Panc1 (cell line): ENCODE data around the gene CEP95. TPM values are rescaled to one million over a fixed set of nuclear protein-coding genes. Genes with fewer than 3 reads are reported as not detected.

Experiments
- ATAC-seq: fragments of 200-7000 bp; cut with Tn5 transposase; 2 replicates; pipeline ENCODE4 v1.9.1; 2020; ENCODE audit warnings: mild to moderate bottlenecking, moderate library complexity
- BruUV-seq: library from RNA; stranded (reverse); fragments of 400-500 nt; replicated peaks from 2 replicates; lab custom pipeline; 2021; lab: Mats Ljungman, UMichigan
- CTCF ChIA-PET: fragments of 300-600 bp; sonication (Branson Sonifier 250); formaldehyde crosslinking; loops from one replicate; lab custom pipeline; 2022; ENCODE audit warnings: antibody characterized with exemption; lab: Charles Lee
- POLR2A ChIA-PET: fragments of 300-600 bp; sonication (Branson Sonifier 250); formaldehyde crosslinking; loops from one replicate; lab custom pipeline; 2022; ENCODE audit warnings: antibody characterized with exemption; lab: Charles Lee
- DNase-seq: peaks from one replicate; pipeline ENCODE4 v3.0.0-alpha.2; 2010; ENCODE audit warnings: low read depth, low spot score
- H3K27ac ChIP-seq: 2 replicates; pipeline ENCODE4 v1.5.1; 2011; ENCODE audit warnings: mild to moderate bottlenecking, low read length, inconsistent platforms
- H3K27me3 ChIP-seq: fragments of 200-500 bp; sonication (Bioruptor generic); 2 replicates; pipeline ENCODE4 v1.6.0; 2014; ENCODE audit warnings: low read length, inconsistent platforms; ENCODE audit not compliant: control insufficient read depth, insufficient read depth
- H3K36me3 ChIP-seq: fragments of 200-500 bp; sonication (Bioruptor generic); 2 replicates; pipeline ENCODE4 v1.5.1; 2014; ENCODE audit warnings: inconsistent platforms, mild to moderate bottlenecking, low read length, moderate library complexity; ENCODE audit not compliant: control insufficient read depth, insufficient read depth
- H3K4me1 ChIP-seq: 2 replicates; pipeline ENCODE4 v1.5.1; 2011; ENCODE audit warnings: inconsistent platforms, mild to moderate bottlenecking, low read length, moderate library complexity; ENCODE audit not compliant: control insufficient read depth, insufficient read depth
- H3K4me3 ChIP-seq, 2 experiments: 2 replicates each; pipeline ENCODE4 v1.5.1; 2011 to 2012; ENCODE audit warnings: low read depth in 2 of 2, low read length in 2 of 2, mild to moderate bottlenecking in 2 of 2, inconsistent platforms in 1 of 2, moderate library complexity in 1 of 2
- H3K9me3 ChIP-seq: fragments of 200-500 bp; sonication (Bioruptor generic); 2 replicates; pipeline ENCODE4 v1.5.1; 2014; ENCODE audit warnings: low read depth, mild to moderate bottlenecking, inconsistent platforms, low read length, moderate library complexity; ENCODE audit not compliant: control insufficient read depth, insufficient read depth
- POLR2AphosphoS5 ChIP-seq: IDR thresholded peaks from 2 replicates; pipeline ENCODE4 v1.6.1; 2012; ENCODE audit warnings: mild to moderate bottlenecking, low read depth, low read length, moderate library complexity
- SIN3A ChIP-seq: IDR thresholded peaks from 2 replicates; pipeline ENCODE4 v1.6.1; 2012; ENCODE audit warnings: low read depth, mild to moderate bottlenecking, low read length, moderate library complexity, borderline replicate concordance; ENCODE audit not compliant: insufficient read depth
- TCF7L2 ChIP-seq: IDR thresholded peaks from 2 replicates; pipeline ENCODE4 v1.6.1; 2011; ENCODE audit warnings: mild to moderate bottlenecking, low read depth, low read length, inconsistent platforms
- in situ Hi-C: cut with HindIII; loops from 2 replicates; pipeline ENCODE4 v1.10.0; 2016; ENCODE audit warnings: low sequenced_read_pairs, low pct_unique_long_range_greater_than_20kb
- intact Hi-C: fragments of 100-400 bp; cut with micrococcal nuclease; formaldehyde crosslinking; loops from one replicate; pipeline ENCODE4 v1.10.0; 2022; ENCODE audit not compliant: unreplicated experiment
- total RNA-seq: library from RNA; stranded (reverse); gene quantifications from one replicate; pipeline ENCODE4 v1.2.1, GENCODE V29; 2021; ENCODE audit not compliant: unreplicated experiment
- TF ChIP-seq, protein P1 (sequence below): fragments of 450-650 bp; IDR thresholded peaks from 2 replicates; pipeline ENCODE4 v1.5.1; 2017; ENCODE audit warnings: mild to moderate bottlenecking
- TF ChIP-seq, protein P2 (sequence below), 2 experiments: IDR thresholded peaks; 2 replicates each; pipeline ENCODE4 v1.6.1; 2011 to 2012; ENCODE audit warnings: low read depth in 2 of 2, control low read depth in 1 of 2, low read length in 1 of 2, mild to moderate bottlenecking in 1 of 2, moderate library complexity in 1 of 2; ENCODE audit not compliant: insufficient read depth in 1 of 2

Gene CEP95
- total RNA-seq, 1 experiment from 2014 or later, result 23.2 TPM

DNA sequence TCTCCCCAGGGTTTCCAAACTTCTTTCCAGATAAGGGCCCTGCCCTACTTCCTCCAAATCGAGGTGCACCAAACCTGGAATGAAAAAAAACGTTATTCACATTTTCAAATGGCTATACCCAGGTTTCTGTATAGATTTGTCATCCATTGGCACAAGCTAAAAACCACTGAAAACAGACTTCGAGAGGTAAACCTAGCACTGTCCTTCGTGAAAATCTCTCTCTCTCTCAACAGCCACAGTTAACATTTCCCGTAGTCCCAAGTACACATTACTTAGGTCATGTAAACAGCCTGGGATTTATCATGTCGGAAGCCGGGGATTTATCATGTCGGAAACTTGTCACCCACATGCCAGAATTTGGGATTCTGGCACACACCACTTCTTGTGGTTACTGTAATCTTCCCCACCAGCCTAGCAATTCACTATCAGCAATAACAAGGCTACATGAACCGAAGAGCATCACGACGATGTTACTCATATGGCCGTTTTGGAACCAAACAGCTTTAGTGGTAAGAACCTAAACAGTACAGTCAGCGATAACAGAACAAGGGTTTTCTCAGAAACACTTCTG, 1.9 kb upstream of the CEP95 start:
- ChIA-PET POLR2A (interaction anchor here (0.9 kb wide), 1 partner anchor 8 kb away, joined by 3 read pairs; the partner anchor contains the start of gene POLG2), CTCF (no interaction called here)
- in situ Hi-C loops (no loop called here), intact Hi-C loops (no loop called here)
- Histone ChIP-seq H3K4me1 (peaks cover 40% of the 10 kb centered on the region), H3K27me3 (no peaks in the 10 kb centered on the region), H3K36me3 (peaks cover 76% of the 10 kb centered on the region), H3K9me3 (no peaks in the 10 kb centered on the region), H3K27ac (peak overlapping the region; percentile 82), H3K4me3 (peak overlapping the region; percentile 88 to 99)
- DNase-seq (no peak), ATAC-seq (no peak)
- no TSS peak for BruUV-seq
- TF ChIP-seq, protein P1, sequence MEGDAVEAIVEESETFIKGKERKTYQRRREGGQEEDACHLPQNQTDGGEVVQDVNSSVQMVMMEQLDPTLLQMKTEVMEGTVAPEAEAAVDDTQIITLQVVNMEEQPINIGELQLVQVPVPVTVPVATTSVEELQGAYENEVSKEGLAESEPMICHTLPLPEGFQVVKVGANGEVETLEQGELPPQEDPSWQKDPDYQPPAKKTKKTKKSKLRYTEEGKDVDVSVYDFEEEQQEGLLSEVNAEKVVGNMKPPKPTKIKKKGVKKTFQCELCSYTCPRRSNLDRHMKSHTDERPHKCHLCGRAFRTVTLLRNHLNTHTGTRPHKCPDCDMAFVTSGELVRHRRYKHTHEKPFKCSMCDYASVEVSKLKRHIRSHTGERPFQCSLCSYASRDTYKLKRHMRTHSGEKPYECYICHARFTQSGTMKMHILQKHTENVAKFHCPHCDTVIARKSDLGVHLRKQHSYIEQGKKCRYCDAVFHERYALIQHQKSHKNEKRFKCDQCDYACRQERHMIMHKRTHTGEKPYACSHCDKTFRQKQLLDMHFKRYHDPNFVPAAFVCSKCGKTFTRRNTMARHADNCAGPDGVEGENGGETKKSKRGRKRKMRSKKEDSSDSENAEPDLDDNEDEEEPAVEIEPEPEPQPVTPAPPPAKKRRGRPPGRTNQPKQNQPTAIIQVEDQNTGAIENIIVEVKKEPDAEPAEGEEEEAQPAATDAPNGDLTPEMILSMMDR, result no peak
- TF ChIP-seq SIN3A (no peak), POLR2AphosphoS5 (no peak), TCF7L2 (no peak)
- TF ChIP-seq, protein P2, sequence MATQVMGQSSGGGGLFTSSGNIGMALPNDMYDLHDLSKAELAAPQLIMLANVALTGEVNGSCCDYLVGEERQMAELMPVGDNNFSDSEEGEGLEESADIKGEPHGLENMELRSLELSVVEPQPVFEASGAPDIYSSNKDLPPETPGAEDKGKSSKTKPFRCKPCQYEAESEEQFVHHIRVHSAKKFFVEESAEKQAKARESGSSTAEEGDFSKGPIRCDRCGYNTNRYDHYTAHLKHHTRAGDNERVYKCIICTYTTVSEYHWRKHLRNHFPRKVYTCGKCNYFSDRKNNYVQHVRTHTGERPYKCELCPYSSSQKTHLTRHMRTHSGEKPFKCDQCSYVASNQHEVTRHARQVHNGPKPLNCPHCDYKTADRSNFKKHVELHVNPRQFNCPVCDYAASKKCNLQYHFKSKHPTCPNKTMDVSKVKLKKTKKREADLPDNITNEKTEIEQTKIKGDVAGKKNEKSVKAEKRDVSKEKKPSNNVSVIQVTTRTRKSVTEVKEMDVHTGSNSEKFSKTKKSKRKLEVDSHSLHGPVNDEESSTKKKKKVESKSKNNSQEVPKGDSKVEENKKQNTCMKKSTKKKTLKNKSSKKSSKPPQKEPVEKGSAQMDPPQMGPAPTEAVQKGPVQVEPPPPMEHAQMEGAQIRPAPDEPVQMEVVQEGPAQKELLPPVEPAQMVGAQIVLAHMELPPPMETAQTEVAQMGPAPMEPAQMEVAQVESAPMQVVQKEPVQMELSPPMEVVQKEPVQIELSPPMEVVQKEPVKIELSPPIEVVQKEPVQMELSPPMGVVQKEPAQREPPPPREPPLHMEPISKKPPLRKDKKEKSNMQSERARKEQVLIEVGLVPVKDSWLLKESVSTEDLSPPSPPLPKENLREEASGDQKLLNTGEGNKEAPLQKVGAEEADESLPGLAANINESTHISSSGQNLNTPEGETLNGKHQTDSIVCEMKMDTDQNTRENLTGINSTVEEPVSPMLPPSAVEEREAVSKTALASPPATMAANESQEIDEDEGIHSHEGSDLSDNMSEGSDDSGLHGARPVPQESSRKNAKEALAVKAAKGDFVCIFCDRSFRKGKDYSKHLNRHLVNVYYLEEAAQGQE (IDR thresholded peaks at IDR 0.05; ENCODE audit: insufficient read depth in 1 of 2, low read depth in 2 of 2, low read length in 1 of 2), result no peak

GRCh38 chr17:64505340-64506200, 1.2 kb upstream of the CEP95 start:
- BruUV-seq, result TSS peak; percentile 63
- intact Hi-C loops, result no loop called here
- DNase-seq (no peak), ATAC-seq (peak; percentile 43)
- Histone ChIP-seq H3K4me3 (peak overlapping the region; percentile 88 to 99), H3K27ac (peak overlapping the region; percentile 90), H3K36me3 (peaks cover 71% of the 10 kb centered on the region), H3K4me1 (peaks cover 34% of the 10 kb centered on the region), H3K9me3 (no peaks in the 10 kb centered on the region), H3K27me3 (no peaks in the 10 kb centered on the region)
- TF ChIP-seq POLR2AphosphoS5, result no peak
- peak; percentile 52; the same call in 1 of the 2 replicates for TF ChIP-seq TCF7L2
- in situ Hi-C loops, result no loop called here
- POLR2A ChIA-PET, result interaction anchor here (0.6 to 0.9 kb wide), 2 partner anchors 9 to 226 kb away, joined by 3 to 6 read pairs; partner anchors contain the start of gene POLG2
- CTCF ChIA-PET, result interaction anchor here (1.1 kb wide), 1 partner anchor 85 kb away, joined by 4 read pairs; no protein-coding TSS in a partner anchor
